ENCODE measurements around the gene HYLS1. TPM values are rescaled to one million over a fixed set of nuclear protein-coding genes. Genes with fewer than 3 reads are reported as not detected.

The HYLS1 gene
- total RNA-seq, 1 experiment from 2014 or later = 8.6 TPM

GRCh38 chr11:125901872-125902271 lies 14.4 kb downstream of the HYLS1 start:
- Histone ChIP-seq H3K18ac (ENCODE audit: insufficient read length, low read depth, low read length) (no peak overlapping the region), H2BK120ac (ENCODE audit: low read depth, low read length, poor library complexity, severe bottlenecking) (no peak overlapping the region), H3K4me1 (ENCODE audit: insufficient read depth, low read length) (no peaks in the 10 kb centered on the region; the same call in none of the 2 replicates), H2BK15ac (ENCODE audit: low read depth, low read length) (no peak overlapping the region), H4K8ac (replicated peaks; ENCODE audit: insufficient read length, low read depth, low read length) (no peak overlapping the region), H2AK5ac (ENCODE audit: insufficient read length, low read length) (no peak overlapping the region), H2AFZ (ENCODE audit: low read length) (no peak overlapping the region), H2BK12ac (ENCODE audit: insufficient read length, low read depth, low read length) (no peak overlapping the region), H3K14ac (ENCODE audit: insufficient read depth, low read length) (no peak overlapping the region), H4K91ac (ENCODE audit: insufficient read length, low read depth, low read length) (no peak overlapping the region), H3K9ac (ENCODE audit: extremely low read depth, insufficient read length, low read length) (no peak overlapping the region), H3K79me1 (ENCODE audit: insufficient read depth, low read depth, low read length, poor library complexity, severe bottlenecking) (no peaks in the 10 kb centered on the region), H3T11ph (ENCODE audit: low read length) (no peak overlapping the region), H2BK20ac (ENCODE audit: low read depth, low read length, poor library complexity, severe bottlenecking) (no peak overlapping the region), H4K5ac (ENCODE audit: insufficient read length, low read depth, low read length) (no peak overlapping the region), H3K23ac (ENCODE audit: insufficient read length, low read depth, low read length) (no peak overlapping the region), H3K27ac (ENCODE audit: insufficient read length, low read depth, low read length) (no peak overlapping the region), H3K79me2 (ENCODE audit: insufficient read depth, low read length) (peaks cover 2% of the 10 kb centered on the region; the same call in 1 of the 2 replicates), H3K27me3 (ENCODE audit: insufficient read depth, low read length) (peaks cover 9% of the 10 kb centered on the region; the same call in 1 of the 2 replicates), H3K23me2 (ENCODE audit: insufficient read length, low read depth, low read length, poor library complexity, severe bottlenecking) (peaks cover 11% of the 10 kb centered on the region), H3K9me3 (ENCODE audit: control insufficient read depth, low read depth, low read length) (no peaks in the 10 kb centered on the region), H3K56ac (ENCODE audit: insufficient read length, low read depth, low read length) (no peak overlapping the region), H3K4me2 (ENCODE audit: insufficient read depth, insufficient read length, low read length) (peak overlapping the region; percentile 79), H4K20me1 (ENCODE audit: control insufficient read depth, insufficient read depth, insufficient read length) (no peaks in the 10 kb centered on the region), H3K4ac (ENCODE audit: low read depth, low read length) (no peak overlapping the region), H2BK5ac (ENCODE audit: insufficient read length, low read length) (no peak overlapping the region)
- peaks cover 0 to 6% of the 10 kb centered on the region in 2 experiments; a peak in 1 of 5 replicates for H3K9me3 Mint-ChIP-seq
- no CpG with 5 or more reads among the region's 6 CpGs for WGBS (ENCODE audit: extremely low coverage, insufficient read length, low lambda C conversion rate)
- peak overlapping the region; percentile 91 to 97 for H3K4me3 Mint-ChIP-seq
- DNase-seq = no peak
- H3K36me3 Mint-ChIP-seq (ENCODE audit: insufficient read depth in 1 of 3, low read depth in 3 of 3) = peaks cover 11 to 30% (median 21%) of the 10 kb centered on the region in 3 experiments
- peaks cover 10 to 16% of the 10 kb centered on the region in 2 experiments for H3K4me1 Mint-ChIP-seq
- no peak overlapping the region; a peak in 1 of 7 replicates for H3K27ac Mint-ChIP-seq
- H3K27me3 Mint-ChIP-seq (ENCODE audit: low read depth) = peaks cover 32% of the 10 kb centered on the region
- TF ChIP-seq CTCF (conservative IDR thresholded peaks at IDR 0.05) = no peak

Measured in H9 (cell line).